Tibial artery (tissue), 4 donors: ENCODE data around the gene MON2.

Experiments used
- DNase-seq, 2 donors: peaks; one replicate each; pipeline ENCODE4 v3.0.0-alpha.2; 2019
- H3K27ac ChIP-seq, 2 donors: fragments of 200-600 bp; sonication (generic) in 1 of 2; 1 replicate in 1 of 2; 2 replicates in 1 of 2; pipeline ENCODE4 v1.5.1; 2018 to 2019; ENCODE audit warnings: mild to moderate bottlenecking in 1 of 2
- H3K27me3 ChIP-seq, 2 donors: fragments of 200-600 bp; sonication (generic) in 1 of 2; one replicate each; pipeline versions ENCODE4 v1.5.1 to v1.6.0; 2016 to 2019
- H3K36me3 ChIP-seq, 3 donors: fragments of 200-600 bp; sonication (generic) in 2 of 3; one replicate each; pipeline ENCODE4 v1.5.1; 2016 to 2019; ENCODE audit warnings: mild to moderate bottlenecking in 2 of 3
- H3K4me1 ChIP-seq, 4 donors: fragments of 200-600 bp; sonication (generic) in 2 of 4; 1 replicate in 3 of 4; 2 replicates in 1 of 4; pipeline ENCODE4 v1.5.1; 2016 to 2019
- H3K4me3 ChIP-seq, 2 donors: fragments of 200-600 bp; sonication (generic) in 1 of 2; 1 replicate in 1 of 2; 2 replicates in 1 of 2; pipeline ENCODE4 v1.5.1; 2018 to 2019; ENCODE audit warnings: mild to moderate bottlenecking in 2 of 2
- H3K9me3 ChIP-seq, 3 donors: fragments of 200-600 bp; sonication (generic) in 1 of 3; one replicate each; pipeline ENCODE4 v1.5.1; 2016 to 2019
- CTCF ChIP-seq, 2 experiments: fragments of 200-600 bp in 1 of 2; fragments of 450-650 bp in 1 of 2; IDR thresholded peaks; one replicate each; pipeline ENCODE4 v1.5.1; 2017 to 2019; ENCODE audit warnings: antibody characterized with exemption in 2 of 2, mild to moderate bottlenecking in 1 of 2, moderate library complexity in 1 of 2
- intact Hi-C: fragments of 100-400 bp; cut with DNase I; formaldehyde crosslinking; loops from one replicate; pipeline ENCODE4 v1.15.0; 2023; ENCODE audit warnings: low total_unique reads

The MON2 gene

GRCh38 chr12:62537551-62537950, 70.9 kb downstream of the MON2 start:
- no peaks in the 10 kb centered on the region for H3K27me3 ChIP-seq
- H3K9me3 ChIP-seq = no peaks in the 10 kb centered on the region
- H3K4me1 ChIP-seq = peaks cover 0 to 45% (median 19%) of the 10 kb centered on the region in 4 donors
- peaks cover 5 to 37% (median 12%) of the 10 kb centered on the region in 3 donors for H3K36me3 ChIP-seq
- no peak for TF ChIP-seq CTCF (IDR thresholded peaks at IDR 0.05)
- DNase-seq = peak; percentile 33 to 67
- intact Hi-C loops = no loop called here
- peak overlapping the region in 1 of 2 donors; percentile 62 for H3K27ac ChIP-seq
- H3K4me3 ChIP-seq = no peak overlapping the region

- Histone ChIP-seq H3K4me1 (peaks cover 0 to 35% (median 14%) of the 10 kb centered on the region in 4 donors), H3K27ac (no peak overlapping the region), H3K27me3 (no peaks in the 10 kb centered on the region), H3K36me3 (peaks cover under 1 to 45% (median 30%) of the 10 kb centered on the region in 3 donors), H3K4me3 (no peak overlapping the region), H3K9me3 (no peaks in the 10 kb centered on the region)
- DNase-seq = no peak
- intact Hi-C loops = no loop called here
- TF ChIP-seq CTCF (IDR thresholded peaks at IDR 0.05) = no peak
These were observed 73.7 kb downstream of the MON2 start for GRCh38 chr12:62540354-62540753.

- Histone ChIP-seq H3K27me3 (no peaks in the 10 kb centered on the region), H3K27ac (no peak overlapping the region), H3K36me3 (peaks cover 18 to 58% (median 49%) of the 10 kb centered on the region in 3 donors), H3K9me3 (no peaks in the 10 kb centered on the region), H3K4me3 (no peak overlapping the region), H3K4me1 (peaks cover 0 to 17% (median 6%) of the 10 kb centered on the region in 4 donors)
- TF ChIP-seq CTCF (IDR thresholded peaks at IDR 0.05) = no peak
- intact Hi-C loops = no loop called here
- DNase-seq = no peak
These were observed 76.2 kb downstream of the MON2 start for GRCh38 chr12:62542814-62543213.

GRCh38 chr12:62543324-62543723, 76.7 kb downstream of the MON2 start:
- Histone ChIP-seq H3K27ac (no peak overlapping the region), H3K27me3 (no peaks in the 10 kb centered on the region), H3K4me1 (peaks cover 0 to 13% (median 2%) of the 10 kb centered on the region in 4 donors), H3K9me3 (no peaks in the 10 kb centered on the region), H3K36me3 (peaks cover 20 to 57% (median 54%) of the 10 kb centered on the region in 3 donors), H3K4me3 (no peak overlapping the region)
- intact Hi-C loops = no loop called here
- no peak for TF ChIP-seq CTCF (IDR thresholded peaks at IDR 0.05)
- no peak for DNase-seq

GRCh38 chr12:62543741-62544140, 77.1 kb downstream of the MON2 start:
- no peak overlapping the region for H3K27ac ChIP-seq
- intact Hi-C loops = no loop called here
- no peak for DNase-seq
- H3K4me3 ChIP-seq = no peak overlapping the region
- H3K9me3 ChIP-seq = no peaks in the 10 kb centered on the region
- no peak for TF ChIP-seq CTCF (IDR thresholded peaks at IDR 0.05)
- H3K4me1 ChIP-seq = peaks cover 0 to 9% (median under 1%) of the 10 kb centered on the region in 4 donors
- no peaks in the 10 kb centered on the region for H3K27me3 ChIP-seq
- peaks cover 20 to 56% (median 54%) of the 10 kb centered on the region in 3 donors for H3K36me3 ChIP-seq
